Embryonic facial prominence (tissue), 1 donor: ENCODE data around the gene TBPL1.
"Not testable (repeated sequence)": the region's sequence is repeated elsewhere in the genome, so short reads cannot be mapped to it uniquely, and the experiment has no call there.

Experiments
- DNase-seq: peaks from one replicate; pipeline ENCODE4 v3.0.0-alpha.2; 2016; ENCODE audit errors: extremely low spot score

The TBPL1 gene

DNA sequence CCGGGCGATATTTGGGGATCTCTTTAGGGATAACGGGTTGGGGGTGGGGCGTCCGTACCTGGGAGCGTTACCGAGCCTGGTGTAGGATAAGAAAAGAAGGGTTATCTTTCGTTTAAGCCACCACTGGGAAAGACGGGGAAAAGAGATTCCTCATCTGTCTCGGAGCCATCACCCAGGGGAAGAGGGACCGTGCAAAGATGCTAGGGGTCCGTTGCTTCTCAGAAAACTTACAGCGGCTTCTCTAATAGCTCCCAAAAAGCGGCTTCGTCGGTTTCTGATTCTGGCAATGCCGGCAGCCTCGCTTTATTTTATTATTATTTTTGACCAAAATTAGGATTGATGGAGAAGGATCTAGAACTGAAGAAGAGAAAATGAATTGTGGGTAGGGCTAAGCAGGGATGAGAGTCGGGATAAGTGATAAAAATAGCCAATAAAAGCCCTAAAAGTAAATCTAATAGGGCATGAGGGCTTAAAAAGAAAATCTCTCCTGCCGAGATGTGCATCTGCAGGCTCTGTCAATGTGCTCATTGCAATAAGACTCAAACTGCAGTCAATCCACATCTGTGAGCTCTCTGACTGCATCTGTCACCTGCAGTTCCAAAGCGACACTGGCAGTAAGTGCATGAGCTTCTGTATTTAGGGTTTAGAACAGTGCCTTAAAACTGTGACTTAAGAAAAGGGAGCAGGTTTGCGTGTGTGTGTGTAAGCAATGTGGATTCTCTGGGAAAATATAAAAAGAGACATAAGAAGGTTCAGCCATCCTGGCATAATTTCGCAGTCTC, 801 bp downstream of the TBPL1 start:
- DNase-seq, result no peak

DNA sequence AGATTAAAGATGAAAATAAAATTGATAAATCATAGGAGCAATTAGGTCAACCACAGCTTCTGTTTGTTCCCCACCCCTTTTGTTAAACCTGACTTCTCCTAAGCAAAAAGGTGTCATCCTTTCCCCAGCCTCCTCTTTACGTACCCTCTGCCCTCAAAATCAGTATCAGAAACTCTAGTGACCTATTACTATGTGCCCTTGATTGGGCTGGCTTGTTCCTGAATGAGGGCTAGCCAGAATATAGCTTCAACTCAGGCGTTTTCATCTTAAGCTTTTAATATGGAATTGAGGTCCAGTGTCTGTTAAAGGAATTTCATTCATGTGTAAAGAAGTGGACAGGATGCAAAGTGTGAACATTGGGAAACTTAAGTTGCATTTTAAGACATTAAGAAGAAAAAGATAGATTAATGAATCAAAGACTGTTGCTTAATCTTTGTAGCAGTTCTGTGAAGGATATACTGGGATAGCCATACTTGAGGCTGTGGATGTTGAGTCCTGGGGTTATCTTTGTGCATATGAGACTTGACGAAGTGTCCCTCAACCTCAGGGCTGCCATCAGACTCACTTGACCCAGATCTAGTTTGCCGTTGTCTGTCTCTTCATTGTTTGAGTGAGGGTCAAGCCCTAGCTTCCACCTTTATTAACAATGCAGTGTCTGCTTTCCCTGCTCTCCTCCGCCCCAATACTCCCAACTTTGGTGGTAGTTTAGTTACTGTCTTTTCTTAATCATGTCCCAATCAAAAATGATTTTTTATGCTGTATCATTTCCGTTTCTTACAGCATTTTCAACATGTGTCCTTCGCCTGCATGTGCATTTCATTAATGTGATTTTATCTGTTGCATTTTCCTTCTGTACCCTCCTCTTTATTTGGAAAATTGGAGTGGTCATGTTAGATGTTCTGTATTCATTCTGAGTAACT, 1.9 kb downstream of the TBPL1 start:
- DNase-seq, result no peak

DNA sequence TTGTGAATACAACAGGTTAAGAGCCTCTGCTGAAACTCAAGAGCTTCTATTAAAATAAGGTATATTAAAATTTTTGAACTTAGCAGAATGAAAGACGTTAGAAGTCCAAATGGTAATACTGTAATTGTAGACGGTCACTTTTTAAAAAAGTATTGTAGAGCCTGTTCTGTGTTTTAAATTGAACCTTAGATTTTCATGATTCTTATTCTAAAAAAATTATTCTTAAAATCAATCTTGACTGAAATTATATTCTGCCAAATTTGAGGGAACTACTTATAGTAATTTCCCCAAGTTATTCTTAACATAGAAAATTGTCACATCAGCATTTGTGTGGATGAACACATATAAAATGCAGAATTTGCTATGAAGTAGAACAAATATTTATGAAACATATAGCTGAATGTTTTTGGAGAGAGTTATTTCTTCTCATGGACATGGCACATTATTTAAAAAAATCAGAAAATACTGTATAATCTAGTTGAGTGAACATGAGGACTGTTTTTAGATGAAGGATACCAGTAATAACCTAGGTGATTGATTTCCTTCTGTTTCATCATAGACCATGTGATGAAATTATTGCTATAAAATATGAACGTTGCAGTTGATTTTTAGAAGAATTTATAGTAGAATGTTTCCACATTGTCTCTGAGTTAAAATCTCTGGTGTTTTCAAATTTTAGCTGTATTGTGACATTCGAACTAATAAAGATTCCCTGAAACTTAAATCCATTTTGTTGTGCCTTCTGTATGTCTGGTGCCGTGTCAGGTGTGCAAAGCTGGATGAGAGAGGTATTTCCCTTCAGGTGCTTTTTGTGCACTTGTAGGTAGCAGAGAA, 2.8 kb downstream of the TBPL1 start:
- DNase-seq, result no peak

DNA sequence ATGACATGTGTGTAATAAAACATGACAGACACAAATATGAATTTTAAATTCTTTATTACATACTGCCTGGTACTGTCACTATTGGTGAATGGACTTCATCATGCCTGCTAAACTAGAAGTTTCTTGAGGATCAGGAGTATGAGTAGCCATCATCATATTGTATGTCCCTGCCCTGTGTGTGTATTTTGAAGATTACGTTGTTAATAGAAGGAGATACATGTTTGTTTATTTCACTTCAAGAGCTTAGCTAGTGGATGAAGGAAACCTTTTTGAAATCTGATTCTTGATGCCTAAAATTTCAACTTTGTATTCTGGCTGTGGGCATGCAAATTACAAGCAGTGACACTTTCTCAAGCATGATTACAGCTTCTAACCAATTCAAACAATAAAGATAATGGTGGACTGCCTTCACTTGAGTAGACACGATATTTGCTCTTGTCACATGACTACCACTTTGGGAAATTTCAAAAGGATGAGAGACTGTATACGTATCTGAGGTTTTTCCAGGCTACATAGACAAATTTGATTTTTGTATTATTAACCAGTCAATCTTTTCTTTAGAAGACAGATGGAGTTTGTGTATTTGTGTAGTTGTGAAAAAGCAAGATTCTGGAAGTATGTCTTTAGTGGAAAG, 3.5 kb downstream of the TBPL1 start:
- DNase-seq, result no peak

DNA sequence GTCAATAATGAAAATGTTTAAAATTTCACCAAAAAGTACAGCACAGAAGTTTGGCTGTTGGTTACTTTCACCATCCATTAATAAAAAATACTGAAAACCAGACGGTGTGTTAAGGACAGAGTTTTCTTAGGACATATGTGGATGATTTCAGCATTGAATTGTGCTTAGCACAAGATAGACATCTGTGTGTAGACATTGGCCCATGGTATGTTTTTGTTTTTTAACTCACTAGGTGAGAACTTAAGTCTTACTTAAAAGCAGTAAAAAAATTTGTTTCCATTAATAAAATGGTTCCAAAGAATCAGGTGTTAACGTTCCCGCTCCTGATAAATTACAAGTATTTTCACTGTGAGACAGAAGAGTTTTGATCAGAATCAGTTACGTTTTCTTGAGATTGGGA, 4.2 kb downstream of the TBPL1 start:
- no peak for DNase-seq

DNA sequence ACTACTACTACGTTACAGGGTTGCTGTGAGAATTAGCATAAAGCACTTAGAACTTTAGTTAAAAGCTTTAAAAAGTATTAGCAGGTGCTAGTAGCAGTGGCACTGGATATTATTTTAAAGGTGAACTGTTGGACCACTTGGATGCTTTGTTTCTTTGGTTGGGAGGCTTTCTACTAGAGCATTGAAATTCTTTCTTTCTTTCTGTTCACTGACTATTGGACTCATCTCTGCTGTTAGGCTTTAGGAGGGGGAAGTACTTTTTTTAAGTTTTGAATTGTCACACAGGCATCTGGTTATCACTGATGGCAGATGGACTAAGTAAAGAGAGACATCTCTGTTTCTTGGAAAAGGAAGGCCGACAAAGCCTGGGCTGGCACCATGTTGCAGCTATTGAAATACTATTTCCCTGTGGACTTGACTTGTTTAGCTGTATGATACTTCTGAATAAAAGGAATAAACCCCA, 4.8 kb downstream of the TBPL1 start:
- DNase-seq, result no peak

DNA sequence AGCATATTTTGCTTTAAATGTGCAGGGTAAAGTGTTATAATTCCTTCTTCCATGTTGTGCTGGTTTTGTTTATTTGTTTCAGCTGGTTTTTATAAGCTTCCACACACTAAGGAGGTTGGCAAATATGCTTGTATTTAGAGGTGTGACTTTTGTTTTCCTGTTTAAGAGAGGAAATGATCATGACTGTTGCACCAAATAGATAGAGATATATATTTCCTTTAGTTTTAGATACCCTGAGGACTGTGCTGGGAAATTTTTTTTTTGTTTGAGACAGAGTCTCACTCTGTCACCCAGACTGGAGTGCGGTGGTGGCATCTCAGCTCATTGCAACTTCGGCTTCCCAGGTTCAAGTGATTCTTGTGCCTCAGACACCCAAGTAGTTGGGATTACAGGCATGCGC, 5.8 kb downstream of the TBPL1 start:
- DNase-seq, result no peak

DNA sequence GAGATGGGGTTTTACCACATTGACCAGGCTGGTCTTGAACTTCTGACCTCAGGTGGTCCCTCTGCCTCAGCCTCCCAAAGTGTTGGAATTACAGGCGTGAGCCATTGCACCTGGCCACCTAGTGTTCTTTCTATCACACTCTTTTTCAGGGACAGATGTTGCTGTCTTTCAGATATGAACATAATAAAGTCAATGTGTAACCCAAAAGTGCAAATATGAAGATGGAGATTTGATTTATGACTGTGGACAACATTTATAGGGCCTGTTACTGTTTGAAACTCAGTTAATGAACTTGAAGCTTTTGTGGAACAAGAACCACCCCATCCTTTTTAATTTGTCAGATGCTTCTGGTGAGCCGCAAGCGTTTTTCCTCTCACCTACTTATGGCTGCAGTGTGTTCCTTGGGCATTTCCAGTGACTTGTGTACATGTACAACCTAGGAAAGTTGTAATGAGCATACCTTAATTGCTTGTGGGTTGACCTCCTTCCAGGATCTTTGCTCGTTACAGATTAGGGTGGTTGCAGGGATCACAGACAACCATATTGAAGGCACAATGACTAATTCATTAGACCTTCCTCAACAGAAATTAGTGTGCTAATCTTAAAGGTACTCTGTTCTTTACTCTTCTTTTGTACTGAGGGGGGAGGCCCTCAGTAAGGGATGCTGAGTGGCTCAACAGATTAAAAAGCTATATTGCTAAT, 6.8 kb downstream of the TBPL1 start:
- DNase-seq, result no peak

DNA sequence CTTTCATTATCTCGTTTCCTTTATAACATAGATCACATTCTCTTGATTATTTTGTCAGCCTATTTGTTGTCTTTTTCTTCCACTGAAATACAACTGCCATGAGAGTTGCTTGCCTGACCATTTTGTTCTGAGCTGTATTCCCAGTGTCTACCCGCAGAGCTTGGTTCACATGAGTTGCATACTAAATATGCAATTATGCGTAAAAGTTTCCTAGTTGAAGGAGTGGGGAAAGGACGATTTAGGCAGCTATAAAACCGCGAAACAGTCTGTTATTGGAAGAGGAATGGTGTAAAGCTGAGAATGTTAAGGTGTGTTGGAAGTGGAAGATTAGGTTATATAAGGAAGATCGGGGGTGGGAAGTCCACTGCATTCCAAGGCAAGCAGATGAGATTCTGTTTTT, 8.8 kb downstream of the TBPL1 start:
- no peak for DNase-seq

DNA sequence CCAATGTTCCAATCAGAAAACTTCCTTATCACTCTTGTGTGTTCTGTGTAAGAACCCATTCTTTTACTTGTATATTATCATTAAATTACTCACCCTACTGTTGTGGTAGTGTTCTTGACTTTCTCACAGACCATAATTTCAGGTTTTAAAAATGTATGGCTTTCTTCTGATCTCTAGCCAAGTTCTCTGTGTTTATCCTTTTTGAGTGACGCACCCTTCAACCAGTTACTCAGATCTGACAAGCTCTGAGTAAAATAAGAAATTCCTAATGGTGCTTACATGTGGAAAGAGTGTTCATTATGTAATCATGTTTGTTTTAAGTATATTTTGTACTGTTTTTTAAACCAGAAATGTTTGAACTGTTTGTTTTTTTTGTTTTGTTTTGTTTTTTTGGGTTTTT, 11.0 kb downstream of the TBPL1 start:
- DNase-seq, result no peak

DNA sequence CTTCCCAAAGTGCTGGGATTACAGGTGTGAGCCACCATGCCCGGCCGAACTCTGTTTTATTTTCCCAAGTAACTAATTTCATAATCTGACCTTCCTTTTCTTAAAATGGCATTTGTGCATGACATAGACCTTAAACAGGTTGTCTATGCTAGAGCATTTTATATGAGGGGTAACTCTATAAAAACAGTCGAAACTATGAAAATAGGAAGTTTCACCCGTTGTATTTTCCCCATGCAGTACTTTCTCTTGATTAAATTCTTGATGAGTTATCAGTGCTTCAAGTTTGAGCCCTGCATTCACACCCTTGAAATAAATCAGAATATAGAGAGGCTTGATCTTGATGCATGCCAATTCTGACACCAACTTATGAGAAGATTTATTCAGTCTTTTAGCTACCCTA, 11.7 kb downstream of the TBPL1 start:
- DNase-seq, result no peak

DNA sequence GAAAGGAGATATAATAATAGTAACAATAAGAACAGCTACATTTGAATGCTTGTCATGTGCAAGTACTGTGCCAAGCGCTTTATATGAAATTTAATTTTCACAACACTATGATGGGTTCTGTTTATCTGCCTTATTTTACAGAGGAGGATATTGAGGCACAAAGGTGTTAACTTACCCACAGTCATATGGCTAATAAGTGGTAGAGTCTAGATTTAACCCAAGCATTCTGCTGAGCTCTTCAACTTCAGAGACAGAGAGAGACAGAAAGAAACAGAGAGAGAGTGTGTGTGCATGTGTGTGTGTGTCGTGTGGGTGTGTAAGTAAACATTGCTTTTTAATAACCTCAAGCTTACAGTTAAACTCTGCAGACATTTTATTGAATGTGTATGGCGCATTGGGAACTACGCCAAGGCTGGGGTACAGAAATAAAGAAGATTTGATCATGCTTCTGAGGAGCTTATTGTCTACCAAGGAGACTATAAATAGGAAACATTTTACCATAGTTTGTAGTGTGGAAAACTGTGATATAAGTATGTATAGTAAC, 12.9 kb downstream of the TBPL1 start:
- no peak for DNase-seq

DNA sequence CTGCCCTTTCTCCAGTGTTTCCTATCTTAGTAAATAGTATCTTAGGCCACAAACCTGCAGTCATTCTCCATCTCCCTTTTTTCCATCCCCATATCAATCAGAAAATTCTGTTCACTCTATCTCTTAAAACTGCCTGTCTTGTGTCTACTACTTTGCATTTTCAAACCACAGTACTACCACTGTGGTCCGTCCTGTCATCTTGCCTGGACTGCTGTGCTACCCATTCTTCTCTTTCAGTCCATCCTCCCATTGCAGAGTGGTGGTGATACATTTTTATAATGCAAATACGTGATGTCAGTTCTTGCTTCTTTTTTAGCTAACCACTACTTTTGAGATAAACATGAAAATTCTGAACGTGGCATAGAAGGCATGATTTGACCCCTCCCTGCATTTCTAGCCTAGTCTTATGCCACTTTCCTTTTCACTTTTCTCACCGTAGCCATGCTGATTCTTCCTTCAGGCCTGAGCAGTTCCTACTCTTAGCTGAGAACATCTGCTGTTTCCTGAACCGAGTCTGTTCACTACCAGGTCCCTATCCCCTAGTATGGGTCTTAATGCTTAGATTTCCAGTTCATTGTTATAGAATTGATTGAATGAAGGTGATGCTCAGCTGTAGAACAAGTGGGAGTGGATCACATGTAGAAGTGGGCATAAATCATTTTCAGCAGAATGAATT, 13.8 kb downstream of the TBPL1 start:
- no peak for DNase-seq

DNA sequence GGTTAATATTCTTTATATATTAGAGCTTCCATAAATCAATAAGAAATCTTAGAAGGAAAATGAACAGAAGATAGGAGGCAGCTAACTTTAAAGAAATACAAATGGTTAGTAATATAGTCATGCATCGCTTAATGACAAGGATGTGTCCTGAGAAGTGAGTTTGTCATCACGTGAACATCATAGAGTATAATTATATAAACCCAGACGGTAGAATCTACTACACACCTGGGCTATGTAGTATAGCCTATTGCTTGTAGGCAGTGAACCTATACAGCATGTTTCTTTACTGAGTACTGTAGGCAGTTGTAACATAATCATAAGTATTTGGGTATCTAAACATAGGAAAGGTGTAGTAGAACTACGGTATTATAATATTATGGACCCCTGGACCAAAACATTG, 14.3 kb downstream of the TBPL1 start:
- no peak for DNase-seq

DNA sequence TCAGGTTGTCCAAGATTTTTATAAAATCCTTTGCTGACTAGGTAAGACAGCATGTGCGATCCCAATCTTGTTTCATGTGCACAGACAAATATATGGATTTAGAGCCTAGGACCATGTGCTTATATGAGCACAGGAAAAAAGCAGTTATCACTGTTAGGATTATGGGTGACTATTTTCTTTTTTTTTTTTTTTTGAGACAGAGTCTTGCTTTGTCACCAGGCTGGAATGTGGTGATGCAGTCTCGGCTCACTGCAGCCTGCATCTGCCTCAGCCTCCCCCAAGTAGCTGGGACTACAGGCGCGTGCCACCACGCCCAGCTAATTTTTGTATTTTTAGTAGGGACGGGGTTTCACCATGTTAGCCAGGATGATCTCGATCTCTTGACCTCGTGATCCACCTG, 14.8 kb downstream of the TBPL1 start:
- not testable (repeated sequence) for DNase-seq

DNA sequence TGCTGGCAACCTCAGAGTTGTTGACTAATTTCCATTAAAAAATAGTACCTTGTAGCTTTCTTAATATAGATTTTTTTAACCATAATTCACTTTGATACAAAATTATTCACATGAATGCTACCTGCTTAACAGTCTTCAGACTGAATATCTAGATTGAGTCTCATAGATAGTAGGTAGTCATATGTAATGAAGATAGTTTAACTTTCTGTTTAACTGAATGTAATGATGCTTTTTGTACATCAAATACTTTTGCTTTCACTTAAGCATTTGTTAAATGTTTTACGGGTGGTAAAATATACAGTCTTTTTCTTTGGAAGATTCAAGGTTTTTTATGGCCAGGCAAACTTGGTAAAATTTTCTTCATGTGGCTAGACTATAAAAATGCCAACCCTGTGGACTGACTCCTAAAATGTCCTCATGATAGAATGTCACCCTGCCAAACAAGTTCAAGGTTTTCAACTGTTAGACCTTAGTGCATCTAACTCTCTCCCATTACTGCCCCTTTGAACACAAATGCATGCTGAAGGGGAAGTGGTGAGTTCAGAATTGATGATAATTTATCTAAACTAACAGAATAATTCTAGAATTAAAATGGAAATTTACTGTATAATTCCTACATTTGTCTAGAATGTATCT, 16.4 kb downstream of the TBPL1 start:
- DNase-seq, result no peak

DNA sequence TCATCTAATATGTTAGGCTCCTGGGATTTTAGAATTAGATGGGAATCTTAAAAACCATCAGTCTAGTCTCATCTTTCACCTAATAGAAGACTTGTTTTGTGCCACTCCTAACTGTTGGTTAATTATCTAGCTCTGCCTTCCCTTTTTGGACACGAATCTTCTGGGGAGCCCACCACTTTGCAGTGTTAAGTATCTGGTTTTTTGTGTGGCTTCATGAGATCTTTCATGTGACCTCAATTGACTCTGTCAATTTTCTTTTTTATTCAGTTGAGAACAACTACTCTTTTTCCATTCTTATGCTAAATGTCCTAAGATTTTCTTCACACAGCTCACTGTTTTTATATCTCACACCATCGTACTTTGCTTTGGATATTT, 16.9 kb downstream of the TBPL1 start:
- DNase-seq, result no peak

DNA sequence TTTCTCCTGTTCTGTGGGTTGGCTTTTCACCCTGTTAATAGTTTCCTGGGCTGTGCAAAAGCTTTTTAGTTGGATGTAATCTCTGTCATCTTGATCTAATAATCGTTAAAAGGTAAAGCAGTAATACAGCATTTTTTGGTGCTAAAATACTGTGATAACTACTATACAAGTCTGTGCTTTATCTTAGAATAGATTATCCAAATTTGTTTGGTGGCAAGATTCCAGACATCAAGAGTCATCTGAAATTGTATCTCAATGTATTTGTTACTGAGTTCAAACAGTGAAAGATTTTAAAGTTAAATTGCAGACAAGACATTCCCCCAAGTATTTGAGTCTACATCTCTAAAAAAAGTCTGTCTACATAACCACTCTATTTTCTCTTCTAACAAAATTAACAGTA, 18.8 kb downstream of the TBPL1 start:
- no peak for DNase-seq

DNA sequence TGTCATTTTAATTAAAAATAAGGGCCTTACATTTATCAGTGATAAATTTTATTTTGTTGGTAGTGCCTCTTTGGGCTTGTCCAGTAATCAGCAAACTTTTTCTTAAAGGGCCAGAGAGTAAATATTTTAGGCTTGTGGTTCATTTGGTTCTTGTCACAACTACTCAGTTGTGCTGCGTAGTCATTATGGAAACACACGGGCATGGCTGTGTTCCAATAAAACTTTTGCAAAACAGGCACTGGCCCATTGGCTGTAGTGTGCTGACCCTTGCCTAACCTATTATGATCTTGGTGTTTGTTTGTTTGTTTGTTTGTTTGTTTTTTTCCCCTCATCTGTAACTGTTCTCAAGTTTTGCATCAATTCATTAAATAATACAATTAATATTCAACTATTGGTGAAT, 19.4 kb downstream of the TBPL1 start:
- DNase-seq, result no peak
